ENCODE data around the gene RPL4. TPM values are rescaled to one million over a fixed set of nuclear protein-coding genes. Genes with fewer than 3 reads are reported as not detected.

Gene RPL4
- total RNA-seq, 1 donor from 2014 or later: 2,560 TPM

- TF ChIP-seq, protein P1, sequence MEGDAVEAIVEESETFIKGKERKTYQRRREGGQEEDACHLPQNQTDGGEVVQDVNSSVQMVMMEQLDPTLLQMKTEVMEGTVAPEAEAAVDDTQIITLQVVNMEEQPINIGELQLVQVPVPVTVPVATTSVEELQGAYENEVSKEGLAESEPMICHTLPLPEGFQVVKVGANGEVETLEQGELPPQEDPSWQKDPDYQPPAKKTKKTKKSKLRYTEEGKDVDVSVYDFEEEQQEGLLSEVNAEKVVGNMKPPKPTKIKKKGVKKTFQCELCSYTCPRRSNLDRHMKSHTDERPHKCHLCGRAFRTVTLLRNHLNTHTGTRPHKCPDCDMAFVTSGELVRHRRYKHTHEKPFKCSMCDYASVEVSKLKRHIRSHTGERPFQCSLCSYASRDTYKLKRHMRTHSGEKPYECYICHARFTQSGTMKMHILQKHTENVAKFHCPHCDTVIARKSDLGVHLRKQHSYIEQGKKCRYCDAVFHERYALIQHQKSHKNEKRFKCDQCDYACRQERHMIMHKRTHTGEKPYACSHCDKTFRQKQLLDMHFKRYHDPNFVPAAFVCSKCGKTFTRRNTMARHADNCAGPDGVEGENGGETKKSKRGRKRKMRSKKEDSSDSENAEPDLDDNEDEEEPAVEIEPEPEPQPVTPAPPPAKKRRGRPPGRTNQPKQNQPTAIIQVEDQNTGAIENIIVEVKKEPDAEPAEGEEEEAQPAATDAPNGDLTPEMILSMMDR (IDR thresholded peaks at IDR 0.05): no peak
- no peaks in the 10 kb centered on the region for H3K27me3 Mint-ChIP-seq (ENCODE audit: unreplicated experiment)
- no peak overlapping the region for H3K27ac Mint-ChIP-seq (ENCODE audit: unreplicated experiment)
- DNase-seq (ENCODE audit: extremely low spot score, unreplicated experiment): no peak
- H3K9me3 Mint-ChIP-seq (ENCODE audit: unreplicated experiment): no peaks in the 10 kb centered on the region
- no peaks in the 10 kb centered on the region for H3K4me1 Mint-ChIP-seq (ENCODE audit: unreplicated experiment)
- H3K36me3 Mint-ChIP-seq (ENCODE audit: unreplicated experiment): peaks cover 12% of the 10 kb centered on the region
- H3K4me3 Mint-ChIP-seq (ENCODE audit: unreplicated experiment): no peak overlapping the region
Observed at GRCh38 chr15:66454143-66454542, 50.5 kb downstream of the RPL4 start.

- peaks cover 15% of the 10 kb centered on the region for H3K36me3 Mint-ChIP-seq (ENCODE audit: unreplicated experiment)
Observed at GRCh38 chr15:66452971-66453580, 51.6 kb downstream of the RPL4 start.

GRCh38 chr15:66452420-66452819 lies 52.2 kb downstream of the RPL4 start:
- DNase-seq (ENCODE audit: extremely low spot score, unreplicated experiment): no peak

More at GRCh38 chr15:66452971-66453580, 51.6 kb downstream of the RPL4 start:
- H3K9me3 Mint-ChIP-seq (ENCODE audit: unreplicated experiment): no peaks in the 10 kb centered on the region
- H3K27ac Mint-ChIP-seq (ENCODE audit: unreplicated experiment): no peak overlapping the region
- TF ChIP-seq, protein P1 (IDR thresholded peaks at IDR 0.05): no peak
- H3K4me1 Mint-ChIP-seq (ENCODE audit: unreplicated experiment): no peaks in the 10 kb centered on the region
- no peak for DNase-seq (ENCODE audit: extremely low spot score, unreplicated experiment)
- no peaks in the 10 kb centered on the region for H3K27me3 Mint-ChIP-seq (ENCODE audit: unreplicated experiment)
- no peak overlapping the region for H3K4me3 Mint-ChIP-seq (ENCODE audit: unreplicated experiment)

More at GRCh38 chr15:66452420-66452819, 52.2 kb downstream of the RPL4 start:
- Mint-ChIP-seq H3K27ac (ENCODE audit: unreplicated experiment) (no peak overlapping the region), H3K9me3 (ENCODE audit: unreplicated experiment) (no peaks in the 10 kb centered on the region), H3K27me3 (ENCODE audit: unreplicated experiment) (no peaks in the 10 kb centered on the region), H3K4me1 (ENCODE audit: unreplicated experiment) (no peaks in the 10 kb centered on the region), H3K4me3 (ENCODE audit: unreplicated experiment) (no peak overlapping the region), H3K36me3 (ENCODE audit: unreplicated experiment) (peaks cover 16% of the 10 kb centered on the region)
- TF ChIP-seq, protein P1 (IDR thresholded peaks at IDR 0.05): no peak

Small RNA genes within 50 kb of the gene (microRNA-seq; reads per million reads assigned to microRNA genes)
- not detected for gene MIR4512 (ENCODE audit: unreplicated experiment)

Other genes starting within 250 kb of the RPL4 start
- gene DIS3L, start 211.3 kb downstream of the RPL4 start, total RNA-seq: 24.7 and 28.3 TPM in 2 replicates
- gene TIPIN, start 148.2 kb downstream of the RPL4 start, total RNA-seq: 7.6 and 8.0 TPM in 2 replicates
- gene MAP2K1, start 117.9 kb downstream of the RPL4 start, total RNA-seq: 49.3 and 50.7 TPM in 2 replicates
- 20.8 and 24.8 TPM in 2 replicates for gene SNAPC5, start 7.1 kb downstream of the RPL4 start, total RNA-seq
- gene ZWILCH, start 471 bp upstream of the RPL4 start, total RNA-seq: 13.7 and 13.8 TPM in 2 replicates
- not detected in 2 replicates for gene LCTL, start 61.1 kb upstream of the RPL4 start, total RNA-seq
- gene SMAD6, start 197.4 kb upstream of the RPL4 start, total RNA-seq: 14.6 and 17.5 TPM in 2 replicates